NCI-H526 treated with DMSO at 0.1 percent for 48 hours (cell line): ENCODE results near the gene CWC22.
"Not testable (repeated sequence)": the region's sequence is repeated elsewhere in the genome, so short reads cannot be mapped to it uniquely, and the experiment has no call there.

Experiments used
- DNase-seq: peaks from one replicate; lab custom pipeline; 2025; lab: John Stamatoyannopoulos, UW

CWC22 gene

GRCh38 chr2:180006781-180007579 is at the start of gene CWC22:
CWC22 (minus strand) TSS chr2:180007297; CDS start chr2:179993341, 13,956 bp downstream.
- peak; percentile 93 for DNase-seq

DNA sequence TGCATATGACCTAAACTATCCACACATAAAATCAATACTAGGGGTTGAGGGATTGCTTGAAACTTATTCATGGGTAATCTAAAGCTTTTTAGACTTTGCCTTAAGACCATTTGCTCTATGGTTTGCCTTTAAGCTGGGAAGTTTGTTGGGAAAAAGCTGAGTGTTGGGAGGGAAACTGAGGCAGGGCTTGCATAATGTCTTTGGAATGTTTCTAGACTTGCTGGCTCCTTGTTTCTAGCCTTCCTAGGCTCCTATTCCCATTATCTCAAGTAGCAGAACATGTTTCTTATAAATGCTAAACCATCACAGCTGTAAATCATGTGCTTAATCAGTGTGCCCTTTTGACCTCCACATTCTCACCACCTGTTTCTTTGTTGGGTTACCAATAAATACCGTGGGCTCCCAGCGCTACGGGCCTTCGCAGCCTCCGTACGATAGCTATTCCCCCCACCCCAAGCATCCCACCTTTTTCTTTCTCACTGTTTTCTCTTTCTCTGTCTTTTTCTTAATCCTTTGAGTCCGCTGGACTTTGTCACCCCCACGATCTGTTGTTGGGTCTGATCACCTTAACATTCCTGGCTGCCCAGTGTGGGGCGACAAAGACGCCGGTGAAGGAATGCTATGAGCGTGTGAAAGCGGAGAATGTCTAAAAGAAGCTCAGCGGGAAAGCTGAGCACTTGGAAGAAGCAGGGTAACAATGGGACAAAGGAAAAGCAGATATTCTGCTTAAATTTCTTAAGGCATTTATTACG is 49.4 kb upstream of the CWC22 start:
- DNase-seq: no peak

DNA sequence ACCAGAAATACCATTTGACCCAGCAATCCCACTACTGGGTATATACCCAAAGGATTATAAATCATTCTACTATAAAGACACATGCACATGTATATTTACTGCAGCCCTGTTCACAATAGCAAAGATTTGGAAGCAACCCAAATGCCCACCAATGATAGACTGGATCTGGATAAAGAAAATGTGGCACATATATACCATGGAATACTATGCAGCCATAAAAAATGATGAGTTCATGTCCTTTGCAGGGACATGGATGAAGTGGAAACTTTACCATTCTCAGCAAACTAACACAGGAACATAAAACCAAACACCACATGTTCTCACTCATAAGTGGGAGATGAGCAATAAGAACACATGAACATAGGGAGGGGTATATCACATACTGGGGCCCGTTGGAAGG is 47.5 kb upstream of the CWC22 start:
- DNase-seq: not testable (repeated sequence)

- DNase-seq: no peak
Observed at GRCh38 chr2:180050246-180050645, 43.1 kb upstream of the CWC22 start.

- DNase-seq: no peak
Observed at GRCh38 chr2:180048251-180048650, 41.2 kb upstream of the CWC22 start.

- DNase-seq: no peak
Observed at GRCh38 chr2:180046776-180047175, 39.7 kb upstream of the CWC22 start.

DNA sequence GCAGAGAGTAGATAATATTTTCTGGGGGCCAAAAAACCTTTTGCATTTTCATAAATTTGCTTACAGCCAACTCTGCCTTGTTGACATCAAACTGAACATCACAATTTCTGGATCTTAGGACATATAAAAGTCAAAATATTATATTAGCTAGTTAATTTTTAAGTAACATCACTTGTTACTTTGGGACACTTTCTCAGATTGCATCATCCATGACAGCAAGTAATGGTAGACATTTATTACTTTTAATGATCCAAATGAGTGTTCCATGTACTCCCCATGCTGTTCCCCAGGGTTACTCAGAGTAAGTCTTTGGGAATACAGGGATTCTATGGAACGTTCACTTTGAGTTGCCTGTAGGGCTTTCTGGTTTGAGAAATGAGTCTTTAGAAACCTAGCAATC is 39.1 kb upstream of the CWC22 start:
- no peak for DNase-seq

DNA sequence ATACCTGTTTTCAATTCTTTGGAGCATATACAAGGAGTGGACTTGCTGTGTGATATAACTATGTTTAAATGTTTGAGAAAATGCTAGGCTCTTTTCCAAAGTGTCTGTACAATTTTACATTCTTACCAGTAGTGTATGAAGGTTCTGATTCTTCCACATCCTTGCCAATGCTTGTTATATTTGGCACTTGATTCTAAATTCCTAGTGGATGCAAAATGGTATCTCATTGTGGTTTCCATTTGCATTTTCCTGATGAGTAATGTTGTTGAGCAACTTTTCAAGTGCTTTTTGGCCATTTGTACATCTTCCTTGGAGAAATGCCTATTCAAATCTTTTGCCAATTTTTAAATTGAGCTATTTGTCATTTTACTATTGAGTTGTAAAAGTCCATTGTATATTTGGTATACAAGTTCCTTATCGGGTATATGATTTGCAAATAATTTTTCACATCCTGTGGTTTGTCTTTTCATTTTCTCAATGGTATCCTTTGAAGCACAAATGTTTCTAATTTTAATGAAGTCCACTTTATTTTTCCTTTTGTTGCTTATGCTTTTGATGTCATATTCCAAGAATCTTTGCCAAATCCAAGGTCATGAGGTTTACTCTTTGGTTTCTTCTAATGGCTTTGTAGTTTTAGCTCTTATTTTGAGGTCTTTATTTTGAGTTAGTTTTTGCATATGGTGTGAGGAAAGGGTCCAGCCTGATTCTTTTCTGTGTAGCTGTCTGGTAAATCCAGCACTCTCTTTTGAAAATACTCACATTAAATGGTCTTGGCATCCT is 33.2 kb upstream of the CWC22 start:
- DNase-seq: no peak

- DNase-seq: no peak
Observed at GRCh38 chr2:180038997-180039396, 31.9 kb upstream of the CWC22 start.

DNA sequence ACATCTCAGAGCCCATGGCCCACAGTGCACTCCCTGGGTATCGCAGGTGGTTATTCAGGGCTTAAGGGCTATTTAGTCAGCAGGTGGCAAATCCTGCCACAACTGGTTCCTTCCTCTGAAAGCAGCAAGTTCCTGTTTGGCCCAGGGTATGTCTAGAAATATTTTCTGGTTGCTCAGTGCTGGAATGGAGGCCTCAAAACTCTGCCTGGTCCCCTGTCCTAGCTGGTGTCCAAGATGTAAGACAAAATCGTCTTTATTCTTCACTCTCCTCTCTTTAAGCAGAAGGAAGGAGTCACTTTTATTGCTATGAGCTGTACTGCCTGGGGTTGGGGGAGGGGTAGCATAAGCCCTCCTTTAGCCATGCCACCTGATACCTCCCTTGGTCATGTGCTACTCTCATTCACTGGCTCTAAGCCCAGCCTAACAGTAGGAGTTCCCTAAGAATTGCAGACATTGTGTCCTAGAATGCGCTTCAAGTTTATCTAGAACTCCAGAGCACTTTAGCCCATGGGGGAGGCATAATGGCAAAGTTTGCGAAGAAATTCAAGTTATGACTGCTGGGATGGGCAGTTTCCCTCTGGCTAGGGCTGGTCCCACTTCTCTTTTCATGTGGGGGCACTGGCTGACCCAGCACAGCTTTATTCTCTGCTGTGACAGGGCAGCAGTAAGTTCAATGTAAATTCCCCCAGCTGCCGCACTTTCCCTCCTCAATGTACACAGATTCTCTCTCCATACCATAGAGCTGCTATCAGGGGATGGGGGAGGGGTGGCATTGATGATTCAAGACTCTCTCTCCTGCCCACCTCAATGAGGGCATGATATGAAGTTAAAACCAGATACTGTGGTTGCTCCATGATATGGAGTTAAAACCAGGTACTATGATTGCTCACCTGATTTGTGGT is 27.1 kb upstream of the CWC22 start:
- DNase-seq: no peak

GRCh38 chr2:180029575-180029974 is 22.5 kb upstream of the CWC22 start:
- DNase-seq: no peak

- no peak for DNase-seq
Observed at GRCh38 chr2:180021850-180022249, 14.8 kb upstream of the CWC22 start.

GRCh38 chr2:180017784-180018183 is 10.7 kb upstream of the CWC22 start:
- no peak for DNase-seq

DNA sequence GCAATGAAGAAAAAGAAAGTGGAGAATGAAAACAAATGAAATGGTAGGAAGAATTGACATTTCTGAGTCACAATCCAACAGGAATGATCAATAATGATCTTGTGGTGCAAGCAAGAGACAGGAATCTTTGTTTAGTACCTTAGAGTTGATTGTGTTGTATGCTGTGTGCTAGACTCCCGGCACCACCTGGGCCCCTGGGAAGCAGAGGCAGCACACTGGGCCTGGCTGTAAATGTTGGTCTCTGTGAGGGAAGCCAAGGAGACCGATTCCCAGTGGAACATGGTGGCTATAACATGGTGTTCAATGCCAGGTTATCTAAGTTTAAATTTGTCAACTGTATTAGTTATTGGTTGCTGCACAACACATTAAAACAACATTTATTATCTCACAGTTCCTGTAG is 9.8 kb upstream of the CWC22 start:
- DNase-seq: no peak

DNA sequence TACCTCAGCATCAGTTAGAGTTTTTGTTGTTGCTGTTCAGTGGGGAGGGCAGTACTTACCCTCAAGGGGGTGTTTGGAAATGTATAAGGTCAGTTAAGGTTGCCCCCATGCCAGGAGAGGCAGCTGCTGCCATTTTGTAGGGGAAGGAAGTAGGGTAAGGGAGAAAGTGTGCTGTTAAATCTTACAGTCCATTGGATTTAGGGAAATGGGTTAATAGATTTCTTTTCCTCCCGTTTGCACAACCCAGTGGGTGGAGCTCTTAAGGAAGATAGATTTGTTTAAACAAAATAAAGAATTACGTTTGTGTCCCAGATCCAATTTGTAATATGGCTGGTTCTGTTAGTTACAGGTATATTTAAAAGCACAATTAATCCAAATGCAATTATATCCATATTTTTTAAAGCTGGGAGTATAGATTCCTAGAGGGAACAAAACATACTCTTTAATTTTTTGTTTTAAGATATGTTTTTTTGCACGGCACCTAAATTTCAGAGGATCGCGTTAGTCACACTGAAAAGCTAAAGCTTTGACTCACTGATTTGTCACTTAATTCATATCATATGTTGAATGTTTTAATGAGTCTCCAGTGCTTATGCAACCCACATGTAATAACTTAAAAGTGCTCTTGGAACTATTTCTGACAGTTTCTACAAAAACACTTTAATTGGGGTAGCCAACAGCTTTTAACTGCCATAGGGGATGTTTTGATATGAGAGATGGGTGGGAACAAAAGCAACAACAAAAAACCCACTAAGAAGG is 9.0 kb upstream of the CWC22 start:
- no peak for DNase-seq

GRCh38 chr2:180012523-180012922 is 5.4 kb upstream of the CWC22 start:
- no peak for DNase-seq

- no peak for DNase-seq
Observed at GRCh38 chr2:180010701-180011100, 3.6 kb upstream of the CWC22 start.

- DNase-seq: no peak
Observed at GRCh38 chr2:180006231-180006630, 866 bp downstream of the CWC22 start.

- not testable (repeated sequence) for DNase-seq
Observed at GRCh38 chr2:180005465-180005864, 1.6 kb downstream of the CWC22 start.

DNA sequence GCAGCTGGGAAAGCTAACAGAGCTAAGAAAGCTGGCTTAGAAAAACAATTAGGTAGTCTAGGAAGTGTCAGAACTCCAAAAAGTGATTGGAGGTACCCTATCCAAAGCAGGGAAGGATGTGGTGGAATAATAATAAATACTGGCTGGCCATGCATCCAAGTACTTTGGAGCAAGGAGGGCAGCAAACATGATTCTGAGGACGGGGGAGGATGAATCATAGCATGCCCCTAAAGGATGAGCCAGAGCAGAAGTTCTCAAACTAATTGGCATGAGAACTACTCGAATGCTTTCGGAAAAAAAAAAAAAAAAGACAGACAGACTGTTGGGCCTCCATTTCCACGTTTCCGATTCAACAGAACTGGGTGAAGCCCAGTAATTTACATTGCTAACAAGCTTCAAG is 2.4 kb downstream of the CWC22 start:
- DNase-seq: no peak

- DNase-seq: no peak
Observed at GRCh38 chr2:180003559-180003958, 3.5 kb downstream of the CWC22 start.
